ENCODE data around the gene CLDN9. TPM values are rescaled to one million over a fixed set of nuclear protein-coding genes. Genes with fewer than 3 reads are reported as not detected.
"Not testable (repeated sequence)": the region's sequence is repeated elsewhere in the genome, so short reads cannot be mapped to it uniquely, and the experiment has no call there.

The CLDN9 gene
- total RNA-seq, 6 donors from 2014 or later, result 0.57 to 5.9 (median 1.1) TPM

GRCh38 chr16:3050487-3050886 lies 37.8 kb downstream of the CLDN9 start:
- no peaks in the 10 kb centered on the region for H3K9me3 ChIP-seq
- H3K4me1 ChIP-seq, result peaks cover 17 to 39% (median 24%) of the 10 kb centered on the region in 4 donors
- H3K27ac ChIP-seq, result peak overlapping the region; percentile 59 to 85 (median 70)
- TF ChIP-seq POLR2AphosphoS5 (IDR thresholded peaks at IDR 0.05) (no peak), EP300 (IDR thresholded peaks at IDR 0.05) (no peak), CTCF (IDR thresholded peaks at IDR 0.05) (no peak), POLR2A (IDR thresholded peaks at IDR 0.05) (no peak)
- 69 to 81% methylated on average over 5 of the region's 5 CpGs for WGBS, 2 donors
- H3K27me3 ChIP-seq, result peaks cover 0 to 22% (median 19%) of the 10 kb centered on the region in 4 donors
- no peak overlapping the region for H3K4me3 ChIP-seq
- no peak for DNase-seq
- no peaks in the 10 kb centered on the region for H3K36me3 ChIP-seq
- ATAC-seq (ENCODE audit: low FRiP score in 2 of 2), result no peak

- TF ChIP-seq CTCF (IDR thresholded peaks at IDR 0.05) (no peak), POLR2A (IDR thresholded peaks at IDR 0.05) (no peak), POLR2AphosphoS5 (IDR thresholded peaks at IDR 0.05) (no peak), EP300 (IDR thresholded peaks at IDR 0.05) (no peak)
- Histone ChIP-seq H3K4me3 (no peak overlapping the region), H3K4me1 (peaks cover 12 to 36% (median 20%) of the 10 kb centered on the region in 4 donors), H3K27ac (peak overlapping the region; percentile 59 to 85 (median 70)), H3K27me3 (peaks cover 0 to 17% (median 15%) of the 10 kb centered on the region in 4 donors), H3K9me3 (no peaks in the 10 kb centered on the region), H3K36me3 (no peaks in the 10 kb centered on the region)
- 16 to 38% methylated on average over 4 of the region's 4 CpGs for whole genome bisulfite sequencing, 2 donors
- DNase-seq (no peak), ATAC-seq (ENCODE audit: low FRiP score in 2 of 2) (no peak)
Observed at GRCh38 chr16:3051009-3051408, 38.3 kb downstream of the CLDN9 start.

- no peaks in the 10 kb centered on the region for H3K9me3 ChIP-seq
- H3K27ac ChIP-seq, result peak overlapping the region; percentile 59 to 85 (median 70)
- H3K4me1 ChIP-seq, result peaks cover 7 to 31% (median 15%) of the 10 kb centered on the region in 4 donors
- peaks cover 0 to 12% (median 10%) of the 10 kb centered on the region in 4 donors for H3K27me3 ChIP-seq
- no peak overlapping the region for H3K4me3 ChIP-seq
- no peaks in the 10 kb centered on the region for H3K36me3 ChIP-seq
- ATAC-seq (ENCODE audit: low FRiP score in 2 of 2) (no peak), DNase-seq (peak in 1 of 2 donors; percentile 67)
- 47 to 78% methylated on average over 9 of the region's 9 CpGs for WGBS, 2 donors
- TF ChIP-seq CTCF (IDR thresholded peaks at IDR 0.05) (no peak), POLR2AphosphoS5 (IDR thresholded peaks at IDR 0.05) (peak in 1 of 2 donors; percentile 25)
Observed at GRCh38 chr16:3051494-3051893, 38.8 kb downstream of the CLDN9 start.

- not testable (repeated sequence) for H3K9me3 ChIP-seq, DNase-seq, H3K36me3 ChIP-seq, H3K27me3 ChIP-seq, H3K4me3 ChIP-seq
- peak overlapping the region in 3 of 4 donors; percentile 19 to 85 (median 48) for H3K27ac ChIP-seq
- H3K4me1 ChIP-seq, result peaks cover 4 to 28% (median 7%) of the 10 kb centered on the region in 4 donors
- peak; percentile 20 to 41 for ATAC-seq (ENCODE audit: low FRiP score in 2 of 2)
- WGBS, 2 donors, result 77 to 85% methylated on average over 6 to 10 of the region's 12 CpGs
Observed at GRCh38 chr16:3052571-3053329, 40.0 kb downstream of the CLDN9 start.

- not testable (repeated sequence) for H3K36me3 ChIP-seq; DNase-seq; H3K27me3 ChIP-seq; ATAC-seq (ENCODE audit: low FRiP score in 2 of 2); H3K4me3 ChIP-seq; H3K9me3 ChIP-seq
- WGBS, 2 donors, result 76 to 81% methylated on average over 6 to 9 of the region's 13 CpGs
- Histone ChIP-seq H3K4me1 (peaks cover 9 to 34% (median 12%) of the 10 kb centered on the region in 4 donors), H3K27ac (peak overlapping the region in 2 of 4 donors; percentile 19 to 85)
Observed at GRCh38 chr16:3053330-3053710, 40.6 kb downstream of the CLDN9 start.

Measured in upper lobe of left lung (tissue), 6 donors.